ENCODE data around the gene BTBD9.

- TF ChIP-seq, protein P1, sequence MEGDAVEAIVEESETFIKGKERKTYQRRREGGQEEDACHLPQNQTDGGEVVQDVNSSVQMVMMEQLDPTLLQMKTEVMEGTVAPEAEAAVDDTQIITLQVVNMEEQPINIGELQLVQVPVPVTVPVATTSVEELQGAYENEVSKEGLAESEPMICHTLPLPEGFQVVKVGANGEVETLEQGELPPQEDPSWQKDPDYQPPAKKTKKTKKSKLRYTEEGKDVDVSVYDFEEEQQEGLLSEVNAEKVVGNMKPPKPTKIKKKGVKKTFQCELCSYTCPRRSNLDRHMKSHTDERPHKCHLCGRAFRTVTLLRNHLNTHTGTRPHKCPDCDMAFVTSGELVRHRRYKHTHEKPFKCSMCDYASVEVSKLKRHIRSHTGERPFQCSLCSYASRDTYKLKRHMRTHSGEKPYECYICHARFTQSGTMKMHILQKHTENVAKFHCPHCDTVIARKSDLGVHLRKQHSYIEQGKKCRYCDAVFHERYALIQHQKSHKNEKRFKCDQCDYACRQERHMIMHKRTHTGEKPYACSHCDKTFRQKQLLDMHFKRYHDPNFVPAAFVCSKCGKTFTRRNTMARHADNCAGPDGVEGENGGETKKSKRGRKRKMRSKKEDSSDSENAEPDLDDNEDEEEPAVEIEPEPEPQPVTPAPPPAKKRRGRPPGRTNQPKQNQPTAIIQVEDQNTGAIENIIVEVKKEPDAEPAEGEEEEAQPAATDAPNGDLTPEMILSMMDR (IDR thresholded peaks at IDR 0.05), result no peak
- TF ChIP-seq POLR2A (IDR thresholded peaks at IDR 0.05), result no peak
Measured at GRCh38 chr6:38481211-38481836, 158.4 kb downstream of the BTBD9 start.
